ENCODE data around the gene VASP.
"Not testable (repeated sequence)": the region's sequence is repeated elsewhere in the genome, so short reads cannot be mapped to it uniquely, and the experiment has no call there.

Gene VASP

GRCh38 chr19:45499196-45500180 is 7.8 kb upstream of the VASP start:
- peak; percentile 72 for DNase-seq

- no peak for DNase-seq
Measured at GRCh38 chr19:45500918-45501729, 6.2 kb upstream of the VASP start.

GRCh38 chr19:45501730-45502014 is 5.6 kb upstream of the VASP start:
- DNase-seq = no peak

GRCh38 chr19:45502111-45502510 is 5.2 kb upstream of the VASP start:
- DNase-seq = no peak

- DNase-seq = no peak
Measured at GRCh38 chr19:45503909-45504308, 3.4 kb upstream of the VASP start.

- DNase-seq = no peak
Measured at GRCh38 chr19:45505151-45505995, 1.9 kb upstream of the VASP start.

GRCh38 chr19:45505996-45506245 is 1.4 kb upstream of the VASP start:
- DNase-seq = no peak

- DNase-seq = peak; percentile 89
Measured at GRCh38 chr19:45506246-45506988, 862 bp upstream of the VASP start.

GRCh38 chr19:45507872-45508416 is 665 bp downstream of the VASP start:
- no peak for DNase-seq

GRCh38 chr19:45508417-45508860 is 1.2 kb downstream of the VASP start:
- DNase-seq = peak; percentile 33

- DNase-seq = no peak
Measured at GRCh38 chr19:45508861-45509691, 1.8 kb downstream of the VASP start.

GRCh38 chr19:45509692-45510015 is 2.4 kb downstream of the VASP start:
- DNase-seq = no peak

- not testable (repeated sequence) for DNase-seq
Measured at GRCh38 chr19:45510352-45510751, 3.1 kb downstream of the VASP start.

- DNase-seq = no peak
Measured at GRCh38 chr19:45511074-45511473, 3.8 kb downstream of the VASP start.

GRCh38 chr19:45512881-45513483 is 5.7 kb downstream of the VASP start:
- DNase-seq = no peak

GRCh38 chr19:45514376-45515051 is 7.2 kb downstream of the VASP start:
- no peak for DNase-seq

- no peak for DNase-seq
Measured at GRCh38 chr19:45515081-45515624, 7.9 kb downstream of the VASP start.

- DNase-seq = no peak
Measured at GRCh38 chr19:45515807-45516401, 8.6 kb downstream of the VASP start.

- no peak for DNase-seq
Measured at GRCh38 chr19:45517238-45517637, 10.0 kb downstream of the VASP start.
